Right atrium auricular region (tissue), 2 donors: ENCODE measurements around the gene ARFGAP1. TPM values are rescaled to one million over a fixed set of nuclear protein-coding genes. Genes with fewer than 3 reads are reported as not detected.

Experiments used
- DNase-seq: peaks from one replicate; pipeline ENCODE4 v3.0.0-alpha.2; 2019; ENCODE audit warnings: low spot score
- H3K27ac ChIP-seq, 2 donors: fragments of 200-600 bp; sonication (generic); 1 replicate in 1 of 2; 2 replicates in 1 of 2; pipeline ENCODE4 v1.5.1; 2016 to 2019
- H3K27me3 ChIP-seq, 2 donors: fragments of 200-600 bp; sonication (generic); one replicate each; pipeline versions ENCODE4 v1.5.1 to v1.6.0; 2017 to 2019
- H3K36me3 ChIP-seq: fragments of 200-600 bp; sonication (generic); one replicate; pipeline ENCODE4 v1.5.1; 2016
- H3K4me1 ChIP-seq, 2 donors: fragments of 200-600 bp; sonication (generic); one replicate each; pipeline versions ENCODE4 v1.5.1 to v1.6.0; 2017 to 2019
- H3K4me3 ChIP-seq, 2 donors: fragments of 200-600 bp; sonication (generic); 1 replicate in 1 of 2; 2 replicates in 1 of 2; pipeline ENCODE4 v1.5.1; 2017 to 2019; ENCODE audit warnings: mild to moderate bottlenecking in 1 of 2, moderate library complexity in 1 of 2
- H3K9me3 ChIP-seq, 2 donors: fragments of 200-600 bp; sonication (generic); one replicate each; pipeline ENCODE4 v1.5.1; 2019
- CTCF ChIP-seq, 2 donors: fragments of 200-600 bp; sonication (generic); IDR thresholded peaks; one replicate each; pipeline ENCODE4 v1.5.1; 2019; ENCODE audit warnings: antibody characterized with exemption in 2 of 2
- total RNA-seq, 2 donors: library from RNA; depleted of rRNA; stranded (reverse); fragments of >200 nt; gene quantifications; one replicate each; pipeline ENCODE4 v1.1.0, GENCODE V29; 2016

ARFGAP1 gene
- total RNA-seq, 2 donors from 2014 or later = 19.1 to 20.7 TPM

- Histone ChIP-seq H3K36me3 (peaks cover 74% of the 10 kb centered on the region), H3K9me3 (no peaks in the 10 kb centered on the region), H3K4me3 (no peak overlapping the region), H3K27ac (no peak overlapping the region), H3K4me1 (no peaks in the 10 kb centered on the region), H3K27me3 (no peaks in the 10 kb centered on the region)
- no peak for TF ChIP-seq CTCF (IDR thresholded peaks at IDR 0.05)
- no peak for DNase-seq
Observed at GRCh38 chr20:63279931-63280330, 7.3 kb downstream of the ARFGAP1 start.

GRCh38 chr20:63280371-63280770 is 7.8 kb downstream of the ARFGAP1 start:
- Histone ChIP-seq H3K27ac (no peak overlapping the region), H3K36me3 (peaks cover 78% of the 10 kb centered on the region), H3K4me1 (no peaks in the 10 kb centered on the region), H3K4me3 (no peak overlapping the region), H3K9me3 (no peaks in the 10 kb centered on the region), H3K27me3 (no peaks in the 10 kb centered on the region)
- no peak for DNase-seq
- TF ChIP-seq CTCF (IDR thresholded peaks at IDR 0.05) = no peak

- no peaks in the 10 kb centered on the region for H3K4me1 ChIP-seq
- peaks cover 85% of the 10 kb centered on the region for H3K36me3 ChIP-seq
- no peaks in the 10 kb centered on the region for H3K27me3 ChIP-seq
- no peak for DNase-seq
- H3K9me3 ChIP-seq = no peaks in the 10 kb centered on the region
- no peak for TF ChIP-seq CTCF (IDR thresholded peaks at IDR 0.05)
- no peak overlapping the region for H3K4me3 ChIP-seq
- H3K27ac ChIP-seq = no peak overlapping the region
Observed at GRCh38 chr20:63280929-63281545, 8.4 kb downstream of the ARFGAP1 start.

- no peak overlapping the region for H3K4me3 ChIP-seq
- DNase-seq = no peak
- H3K27me3 ChIP-seq = no peaks in the 10 kb centered on the region
- no peak overlapping the region for H3K27ac ChIP-seq
- H3K4me1 ChIP-seq = no peaks in the 10 kb centered on the region
- peaks cover 85% of the 10 kb centered on the region for H3K36me3 ChIP-seq
- no peaks in the 10 kb centered on the region for H3K9me3 ChIP-seq
- TF ChIP-seq CTCF (IDR thresholded peaks at IDR 0.05) = no peak
Observed at GRCh38 chr20:63281742-63282665, 9.4 kb downstream of the ARFGAP1 start.

- Histone ChIP-seq H3K9me3 (no peaks in the 10 kb centered on the region), H3K36me3 (peaks cover 78% of the 10 kb centered on the region), H3K4me3 (no peak overlapping the region), H3K27ac (no peak overlapping the region), H3K27me3 (no peaks in the 10 kb centered on the region), H3K4me1 (no peaks in the 10 kb centered on the region)
- no peak for DNase-seq
- no peak for TF ChIP-seq CTCF (IDR thresholded peaks at IDR 0.05)
Observed at GRCh38 chr20:63282946-63283345, 10.3 kb downstream of the ARFGAP1 start.
